Transverse colon (tissue), 4 donors: ENCODE data around the gene AGRN.

ENCODE experiments used
- CTCF ChIP-seq, 5 experiments: fragments of 200-600 bp in 3 of 5; fragments of 450-650 bp in 2 of 5; sonication (generic) in 3 of 5; IDR thresholded peaks; 1 replicate in 2 of 5; 2 replicates in 3 of 5; pipeline ENCODE4 v1.5.1; 2016 to 2017; ENCODE audit warnings: antibody characterized with exemption in 5 of 5, inconsistent platforms in 3 of 5, mild to moderate bottlenecking in 2 of 5, moderate library complexity in 1 of 5
- EP300 ChIP-seq: sonication (generic); formaldehyde crosslinking; IDR thresholded peaks from one replicate; pipeline ENCODE4 v1.6.1; 2017; ENCODE audit warnings: antibody characterized with exemption, low read depth
- POLR2A ChIP-seq: fragments of 450-650 bp; IDR thresholded peaks from one replicate; pipeline ENCODE4 v1.6.1; 2016; ENCODE audit warnings: antibody characterized with exemption, mild to moderate bottlenecking, moderate library complexity
- POLR2AphosphoS5 ChIP-seq, 3 donors: sonication (generic); formaldehyde crosslinking; IDR thresholded peaks; one replicate each; pipeline ENCODE4 v1.6.1; 2016; ENCODE audit warnings: antibody characterized with exemption in 3 of 3

- TF ChIP-seq CTCF (IDR thresholded peaks at IDR 0.05) (no peak), POLR2A (no peak), POLR2AphosphoS5 (IDR thresholded peaks at IDR 0.05) (no peak), EP300 (no peak)
These were observed 67.0 kb downstream of the AGRN start for GRCh38 chr1:1086911-1087341.
